RWPE1 (cell line): ENCODE data around the gene PRADC1.
A peak's percentile ranks its signal among the peaks of the same experiment; 100 is the strongest.

ENCODE experiments used
- CTCF ChIA-PET: fragments of 350-600 bp; sonication (Branson Sonifier 250); formaldehyde crosslinking; extraction: SDS; loops from one replicate; lab custom pipeline; 2021; lab: Yijun Ruan, JAX
- POLR2A ChIA-PET: fragments of 400-600 bp; formaldehyde crosslinking; extraction: SDS; loops from one replicate; lab custom pipeline; 2020; ENCODE audit warnings: antibody characterized with exemption; ENCODE audit not compliant: low non-redundant PET; lab: Yijun Ruan, JAX
- DNase-seq: peaks from one replicate; pipeline ENCODE4 v3.0.0; 2012; ENCODE audit warnings: low spot score
- H3K27ac ChIP-seq: fragments of 450-650 bp; 2 replicates; pipeline ENCODE4 v1.5.1; 2017
- CTCF ChIP-seq: fragments of 450-650 bp; conservative IDR thresholded peaks from 2 replicates; pipeline ENCODE4 v1.5.1; 2017; ENCODE audit warnings: low read depth, mild to moderate bottlenecking

PRADC1 gene

GRCh38 chr2:73252238-73253027 lies 19.4 kb upstream of the PRADC1 start:
- no peak for TF ChIP-seq CTCF
- ChIA-PET CTCF (no interaction called here), POLR2A (no interaction called here)
- no peak overlapping the region for H3K27ac ChIP-seq
- DNase-seq: no peak

- H3K27ac ChIP-seq: no peak overlapping the region
- POLR2A ChIA-PET: no interaction called here
- no peak for TF ChIP-seq CTCF
- CTCF ChIA-PET: interaction anchor here (1.0 kb wide), 1 partner anchor 9 kb away, joined by 3 read pairs; no protein-coding TSS in a partner anchor
- no peak for DNase-seq
Observed at GRCh38 chr2:73250872-73251846, 18.1 kb upstream of the PRADC1 start.

- DNase-seq: no peak
- H3K27ac ChIP-seq: no peak overlapping the region
- ChIA-PET POLR2A (no interaction called here), CTCF (interaction anchor here (1.0 kb wide), 1 partner anchor 11 kb away, joined by 3 read pairs; no protein-coding TSS in a partner anchor)
- no peak for TF ChIP-seq CTCF
Observed at GRCh38 chr2:73249636-73250035, 16.6 kb upstream of the PRADC1 start.

GRCh38 chr2:73246850-73247249 lies 13.8 kb upstream of the PRADC1 start:
- ChIA-PET CTCF (interaction anchor here (0.6 to 1.5 kb wide), 2 partner anchors 11 to 28 kb away, joined by 3 to 4 read pairs; no protein-coding TSS in a partner anchor), POLR2A (no interaction called here)
- no peak for DNase-seq
- H3K27ac ChIP-seq: no peak overlapping the region
- TF ChIP-seq CTCF: no peak

- ChIA-PET POLR2A (interaction anchor here (1.8 kb wide), 1 partner anchor 11 kb away, joined by 12 read pairs; the partner anchor contains the start of genes CCT7 and PRADC1), CTCF (interaction anchor here (0.7 to 1.2 kb wide), 3 partner anchors 22 to 47 kb away, joined by 3 read pairs; no protein-coding TSS in a partner anchor)
- DNase-seq: no peak
- peak overlapping the region; percentile 68 for H3K27ac ChIP-seq
- TF ChIP-seq CTCF: no peak
Observed at GRCh38 chr2:73244580-73244979, 11.5 kb upstream of the PRADC1 start.
